ENCODE data around the gene CNPY2. TPM values are rescaled to one million over a fixed set of nuclear protein-coding genes. Genes with fewer than 3 reads are reported as not detected.
A peak's percentile ranks its signal among the peaks of the same experiment; 100 is the strongest.

The CNPY2 gene
- total and polyA plus RNA-seq, 8 donors: 126 to 168 (median 146) TPM

GRCh38 chr12:56334490-56334793, 18.7 kb upstream of the CNPY2 start:
- ATAC-seq: no peak

GRCh38 chr12:56333679-56334489, 18.1 kb upstream of the CNPY2 start, which contains the start of gene PAN2:
PAN2 (minus strand) TSS chr12:56334000; CDS start chr12:56333094, 906 bp downstream.
- intact Hi-C loops (cut with DNase I): no loop called here
- peak; percentile 93 to 97 (median 95) for DNase-seq
- ATAC-seq: peak; percentile 99
- Histone ChIP-seq H3K27me3 (no peaks in the 10 kb centered on the region), H3K36me3 (no peaks in the 10 kb centered on the region), H3K4me1 (peaks cover 0 to 38% of the 10 kb centered on the region in 2 donors), H3K27ac (peak within 1 kb of the TSS; percentile 93 to 95), H3K4me3 (peak within 1 kb of the TSS; percentile 50 to 53), H3K9me3 (no peaks in the 10 kb centered on the region)
- peak; percentile 21 to 35 for TF ChIP-seq CTCF (IDR thresholded peaks at IDR 0.05)

More at GRCh38 chr12:56334490-56334793, 18.7 kb upstream of the CNPY2 start:
- TF ChIP-seq CTCF (IDR thresholded peaks at IDR 0.05): no peak
- peak overlapping the region; percentile 93 to 95 for H3K27ac ChIP-seq
- no peaks in the 10 kb centered on the region for H3K27me3 ChIP-seq
- peak overlapping the region; percentile 50 to 53 for H3K4me3 ChIP-seq
- DNase-seq: no peak
- intact Hi-C loops (cut with DNase I): no loop called here
- peaks cover 0 to 43% of the 10 kb centered on the region in 2 donors for H3K4me1 ChIP-seq
- no peaks in the 10 kb centered on the region for H3K36me3 ChIP-seq
- no peaks in the 10 kb centered on the region for H3K9me3 ChIP-seq

DNA sequence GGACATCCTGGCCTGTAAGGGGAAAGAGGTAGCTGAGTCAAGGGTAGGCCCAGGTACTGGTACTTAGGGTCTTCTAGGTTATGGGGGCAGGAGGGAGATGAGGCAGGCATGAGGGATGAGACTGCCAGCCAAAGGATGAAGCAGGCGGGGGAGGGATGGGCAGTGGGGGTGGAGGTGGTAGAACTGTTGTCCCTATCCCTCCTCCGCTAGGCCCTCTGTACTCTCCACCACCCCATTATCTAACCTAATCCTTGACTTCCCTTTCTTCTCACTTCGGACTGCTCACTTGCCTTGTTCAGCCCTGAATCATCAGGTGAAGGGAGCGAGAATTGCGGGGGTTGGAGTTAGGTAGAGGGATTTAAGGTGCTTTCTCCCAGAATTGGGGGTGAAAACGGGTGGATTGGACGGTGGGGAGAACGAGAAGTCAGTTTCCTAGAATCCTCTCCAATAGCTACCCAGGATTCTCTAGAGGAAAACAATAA, 17.4 kb upstream of the CNPY2 start:
- no peaks in the 10 kb centered on the region for H3K9me3 ChIP-seq
- peaks cover 0 to 1% of the 10 kb centered on the region in 2 donors for H3K36me3 ChIP-seq
- intact Hi-C loops (cut with DNase I): no loop called here
- H3K4me1 ChIP-seq: peaks cover 0 to 31% of the 10 kb centered on the region in 2 donors
- no peaks in the 10 kb centered on the region for H3K27me3 ChIP-seq
- ATAC-seq (peak; percentile 11), DNase-seq (no peak)
- no peak for TF ChIP-seq CTCF (IDR thresholded peaks at IDR 0.05)
- H3K27ac ChIP-seq: peak overlapping the region; percentile 93 to 95
- H3K4me3 ChIP-seq: peak overlapping the region; percentile 50 to 53

DNA sequence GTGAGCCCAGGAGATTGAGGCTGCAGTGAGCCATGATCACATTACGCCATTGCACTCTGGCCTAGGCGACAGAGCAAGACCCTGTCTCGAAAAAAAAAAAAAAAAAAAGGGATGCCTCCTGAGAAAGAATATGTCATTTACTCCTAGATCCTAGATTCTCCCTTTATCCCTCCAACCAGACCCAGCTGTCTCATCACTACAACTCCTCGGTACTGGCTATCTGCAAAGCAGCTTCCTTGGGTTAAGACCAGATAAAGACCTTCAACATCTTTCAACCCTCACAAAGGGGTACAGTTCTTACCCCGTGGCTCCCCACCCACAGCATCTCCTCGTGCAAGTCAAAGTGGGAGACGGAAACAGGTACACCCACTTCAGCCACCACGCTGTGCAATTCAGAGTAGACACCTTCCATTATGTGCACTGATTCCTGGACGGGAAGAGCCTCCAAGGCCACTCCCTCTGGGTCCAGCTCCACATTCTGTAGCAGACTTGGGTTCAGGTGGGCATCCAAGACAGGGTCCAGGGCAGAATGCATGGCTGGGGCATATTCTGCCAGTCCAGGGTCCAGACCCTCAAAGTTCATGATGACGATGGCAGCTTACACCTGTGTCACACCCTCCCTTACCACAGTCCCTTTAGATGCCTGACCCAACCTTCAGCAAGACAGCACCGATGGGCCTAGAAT, 16.9 kb upstream of the CNPY2 start:
- TF ChIP-seq CTCF (IDR thresholded peaks at IDR 0.05): no peak
- DNase-seq: no peak
- intact Hi-C loops (cut with DNase I): no loop called here
- Histone ChIP-seq H3K27me3 (no peaks in the 10 kb centered on the region), H3K4me3 (peak overlapping the region in 1 of 2 donors; percentile 53), H3K4me1 (peaks cover 0 to 26% of the 10 kb centered on the region in 2 donors), H3K36me3 (peaks cover 0 to 7% of the 10 kb centered on the region in 2 donors), H3K9me3 (no peaks in the 10 kb centered on the region), H3K27ac (peak overlapping the region; percentile 93 to 95)
- no peak for ATAC-seq

DNA sequence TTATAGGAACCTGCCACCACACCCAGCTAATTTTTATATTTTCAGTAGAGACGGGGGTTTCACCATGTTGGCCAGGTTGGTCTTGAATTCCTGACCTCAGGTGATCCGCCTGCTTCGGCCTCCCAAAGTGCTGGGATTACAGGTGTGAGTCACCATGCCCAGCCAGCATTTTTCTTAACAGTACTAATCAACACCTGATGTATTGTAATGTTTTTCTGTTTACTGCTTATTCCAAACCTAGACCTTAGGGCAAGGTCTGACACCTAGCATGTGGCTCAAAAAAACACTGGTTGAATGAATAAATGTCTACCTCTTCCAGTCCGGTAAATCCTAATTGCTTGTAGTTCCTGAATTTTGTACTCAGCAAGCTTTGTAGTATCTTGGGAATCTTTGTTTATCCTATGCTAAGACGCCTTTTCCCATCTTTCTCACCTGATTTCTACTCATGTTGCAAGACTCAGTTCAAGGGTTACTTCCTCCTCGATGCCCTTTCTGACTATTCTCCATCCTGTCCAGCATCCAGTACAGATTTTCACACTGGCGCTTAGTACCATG, 15.2 kb upstream of the CNPY2 start:
- Histone ChIP-seq H3K27me3 (no peaks in the 10 kb centered on the region), H3K27ac (no peak overlapping the region), H3K36me3 (peaks cover 0 to 24% of the 10 kb centered on the region in 2 donors), H3K9me3 (no peaks in the 10 kb centered on the region), H3K4me1 (peaks cover 0 to 18% of the 10 kb centered on the region in 2 donors), H3K4me3 (no peak overlapping the region)
- intact Hi-C loops (cut with DNase I): no loop called here
- ATAC-seq: no peak
- no peak for DNase-seq
- no peak for TF ChIP-seq CTCF (IDR thresholded peaks at IDR 0.05)
